ENCODE data around the gene ADAM10.
"Not testable (repeated sequence)": the region's sequence is repeated elsewhere in the genome, so short reads cannot be mapped to it uniquely, and the experiment has no call there.

Gene ADAM10

DNA sequence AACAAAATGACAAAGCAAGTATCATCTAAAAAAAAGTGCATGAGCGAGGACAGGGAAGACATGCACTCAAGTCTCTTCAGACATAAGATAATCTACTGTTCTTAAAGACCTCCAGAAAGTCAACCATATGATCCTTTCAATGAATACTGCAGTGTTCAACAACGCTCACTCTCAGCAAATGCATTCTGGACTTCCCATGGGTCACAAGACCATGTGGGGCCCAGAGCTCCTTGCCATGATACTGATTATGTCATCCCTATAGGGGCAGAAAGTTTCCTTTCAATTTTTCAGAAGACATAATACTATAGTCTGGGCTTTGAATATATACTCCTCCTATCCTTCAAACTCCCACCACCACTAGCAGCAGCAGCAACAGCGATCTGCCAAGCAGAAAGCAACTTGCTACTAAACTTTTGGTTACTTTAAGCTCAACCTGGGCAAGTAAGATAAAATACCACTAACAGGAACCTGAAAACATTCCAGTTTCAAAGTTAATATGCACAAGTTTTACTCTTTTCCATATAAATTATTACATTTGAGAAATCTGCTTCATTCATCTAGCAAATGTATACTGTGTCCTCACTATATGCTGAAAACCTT lies 143.5 kb downstream of the ADAM10 start:
- DNase-seq: no peak

DNA sequence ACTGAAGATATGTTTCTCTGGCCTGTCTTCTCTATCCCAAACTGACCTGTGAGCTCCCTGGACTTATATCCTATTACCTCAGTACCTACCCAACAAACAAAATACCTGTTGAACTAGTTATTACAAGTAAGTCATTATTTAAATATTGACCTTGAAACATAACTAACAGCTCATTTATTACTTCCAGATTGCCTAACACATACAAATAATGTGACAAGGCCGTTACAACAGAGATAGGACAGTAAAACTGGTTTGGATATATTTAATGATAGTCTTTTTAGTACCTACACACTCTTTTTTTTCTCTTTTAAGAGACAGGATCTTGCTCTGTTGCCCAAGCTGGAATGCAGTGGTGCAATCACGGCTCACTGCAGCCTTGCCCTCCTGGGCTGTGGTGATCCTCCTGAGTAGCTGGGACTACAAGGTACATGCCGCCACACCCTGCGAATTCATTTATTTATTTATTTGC lies 145.0 kb downstream of the ADAM10 start:
- no peak for DNase-seq

DNA sequence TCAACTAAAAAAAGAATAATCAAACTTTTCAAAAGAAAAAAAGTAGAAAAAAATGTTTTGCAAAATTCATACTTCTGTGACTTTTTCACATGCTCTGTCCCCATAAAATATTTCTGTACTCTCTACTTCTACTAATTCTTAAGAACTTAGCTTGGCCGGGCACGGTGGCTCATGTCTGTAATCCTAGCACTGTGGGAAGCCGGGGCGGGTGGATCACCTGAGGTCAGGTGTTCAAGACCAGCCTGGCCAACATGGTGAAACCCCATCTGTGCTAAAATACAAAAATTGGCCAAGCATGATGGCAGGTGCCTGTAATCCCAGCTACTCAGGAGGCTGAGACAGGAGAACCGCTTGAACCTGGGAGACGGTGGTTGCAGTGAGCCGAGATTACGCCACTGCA lies 145.6 kb downstream of the ADAM10 start:
- not testable (repeated sequence) for DNase-seq

DNA sequence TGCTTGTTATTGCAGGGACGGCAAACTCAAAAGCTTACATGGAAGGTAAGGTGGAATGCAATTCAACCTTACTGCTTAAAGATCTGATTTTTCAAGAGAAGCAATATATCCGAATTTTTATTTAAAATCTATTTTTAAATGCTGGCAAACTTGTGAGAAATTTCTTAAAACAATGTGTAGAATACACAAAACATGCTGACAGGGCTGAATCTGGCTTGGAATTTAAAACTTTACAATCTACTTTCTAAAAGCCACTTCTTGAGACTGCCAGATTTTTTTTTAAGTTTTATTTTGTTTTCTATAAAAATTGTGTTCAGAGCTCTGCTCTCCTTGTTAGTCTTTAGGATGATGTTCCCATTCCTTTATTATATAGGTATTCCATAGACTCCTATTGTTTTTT lies 146.7 kb downstream of the ADAM10 start:
- no peak for DNase-seq

DNA sequence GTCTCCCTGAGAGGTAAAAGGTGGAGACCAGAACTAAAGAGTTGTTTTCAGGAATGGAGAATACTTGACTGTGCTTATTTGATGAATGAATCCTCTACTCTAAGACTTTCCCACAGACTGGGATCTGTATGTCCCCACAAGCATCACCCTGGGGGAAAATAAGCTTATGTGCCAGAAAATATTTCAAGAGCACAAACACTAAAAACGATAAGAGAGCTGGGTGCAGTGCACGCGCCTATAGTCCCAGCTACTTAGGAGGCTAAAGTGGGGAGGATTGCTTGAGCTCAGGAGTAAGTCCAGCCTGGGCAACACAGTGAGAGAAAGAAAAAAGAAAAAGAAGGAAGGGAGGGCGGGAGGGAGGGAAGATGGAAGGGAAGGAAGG lies 150.7 kb downstream of the ADAM10 start:
- no peak for DNase-seq

DNA sequence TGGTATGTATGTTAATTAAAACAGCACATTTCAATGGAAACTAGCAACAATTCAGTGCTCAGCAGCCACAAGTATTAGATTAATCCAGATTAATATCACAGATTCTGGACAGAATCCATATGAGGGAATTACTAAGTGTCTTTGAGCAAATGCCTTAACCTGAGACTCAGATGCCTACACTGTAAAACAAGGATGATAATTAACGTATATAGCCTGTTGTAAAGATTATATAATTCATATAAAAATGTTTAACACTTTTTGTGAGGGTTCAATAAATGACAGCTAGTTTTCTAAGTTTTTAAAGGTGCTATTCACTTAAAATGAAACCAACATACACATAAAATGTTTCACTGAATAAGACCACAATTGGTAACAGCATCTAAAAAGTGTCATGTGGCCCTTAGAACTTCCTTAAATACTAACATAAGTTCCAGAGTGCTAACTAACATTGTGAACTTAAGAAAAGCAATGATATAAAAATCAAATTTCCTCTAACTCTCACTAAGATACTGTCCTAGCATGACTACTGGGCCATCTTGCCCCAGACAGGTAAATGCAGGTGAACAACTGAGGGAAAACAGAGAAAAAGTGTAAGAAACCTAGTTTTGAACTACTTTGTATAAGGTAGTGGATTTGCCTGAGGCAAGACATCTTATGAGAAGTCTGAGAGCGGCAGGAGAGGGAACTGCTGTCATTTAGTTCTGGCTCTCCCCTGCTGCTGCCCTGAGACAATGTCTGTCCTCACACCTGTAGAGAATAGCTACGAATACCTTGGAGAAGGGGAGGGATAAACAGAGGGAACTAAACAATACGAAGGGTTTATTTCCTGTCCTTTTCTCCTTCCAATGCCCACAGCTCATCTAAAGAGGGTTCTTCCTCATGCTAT lies 151.3 kb downstream of the ADAM10 start:
- DNase-seq: no peak

DNA sequence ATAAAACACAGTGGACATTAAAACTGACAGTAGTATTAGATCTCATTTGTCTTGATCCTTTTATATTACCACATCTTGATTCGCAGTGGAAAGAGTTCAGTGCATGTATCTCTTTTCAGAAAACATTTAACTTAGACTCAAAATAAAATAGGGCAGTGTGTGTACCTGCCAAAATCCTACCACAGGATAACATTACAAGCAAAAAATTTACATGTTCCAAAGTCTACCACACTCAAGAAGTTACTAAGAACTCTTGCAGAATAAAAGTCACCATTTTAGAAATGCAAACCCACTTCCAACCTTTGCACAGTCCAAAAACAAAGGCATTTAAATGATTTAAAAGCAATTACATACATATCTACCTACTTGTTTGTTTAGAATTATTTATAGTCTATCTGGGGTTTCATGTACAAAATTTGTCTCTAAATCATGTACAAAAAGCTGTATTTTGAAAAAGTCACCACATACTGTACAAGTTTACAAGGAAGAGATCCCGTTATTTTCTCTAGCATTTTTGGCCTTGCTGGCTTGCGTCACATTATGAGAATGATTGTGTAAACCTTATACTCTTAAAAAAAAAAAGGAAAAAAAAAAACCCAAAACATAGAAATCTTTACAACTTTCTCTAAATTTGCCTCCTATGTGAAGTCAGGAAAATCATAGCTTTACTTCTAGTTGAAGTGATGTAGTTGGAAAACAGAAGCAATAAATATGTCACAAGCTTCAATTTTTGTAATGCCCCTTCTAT lies 153.8 kb downstream of the ADAM10 start:
- DNase-seq: no peak

DNA sequence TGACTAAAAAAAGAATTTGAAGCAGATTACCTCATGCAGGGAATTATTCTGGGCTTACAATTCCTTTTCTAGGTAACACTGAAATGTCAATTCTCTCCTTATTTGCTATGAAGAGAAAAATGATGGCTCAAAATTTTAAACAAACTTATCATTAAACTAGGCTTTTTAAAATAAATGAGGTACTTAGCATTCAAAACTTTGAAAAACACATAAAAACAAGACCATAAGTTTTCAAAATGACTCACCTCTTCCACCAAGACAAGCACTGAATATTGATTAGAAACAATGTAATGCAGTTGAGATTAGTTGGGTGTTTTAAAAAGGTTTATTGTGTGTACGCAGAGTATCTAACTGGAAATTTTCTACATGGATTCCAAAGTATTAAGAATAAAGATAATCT lies 154.6 kb downstream of the ADAM10 start:
- DNase-seq: no peak

DNA sequence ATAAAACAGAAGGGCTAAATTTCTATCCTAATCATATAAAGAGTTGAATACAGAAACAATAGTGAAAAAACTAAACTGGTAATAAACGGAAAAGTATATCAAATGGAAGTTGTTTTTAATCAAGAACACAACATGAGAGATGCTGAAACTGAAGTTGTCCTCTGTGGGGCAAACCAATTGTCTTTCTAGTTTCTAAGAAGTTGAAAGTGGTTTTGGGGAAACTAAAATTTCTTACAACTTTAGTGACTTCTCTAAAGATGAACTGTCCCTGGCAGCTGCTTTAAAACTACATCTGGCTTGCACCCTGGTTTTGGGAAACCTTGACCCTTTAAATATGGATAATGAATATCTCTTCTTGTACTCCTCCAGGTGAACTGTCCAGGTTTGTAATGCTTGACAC lies 155.6 kb downstream of the ADAM10 start:
- no peak for DNase-seq

DNA sequence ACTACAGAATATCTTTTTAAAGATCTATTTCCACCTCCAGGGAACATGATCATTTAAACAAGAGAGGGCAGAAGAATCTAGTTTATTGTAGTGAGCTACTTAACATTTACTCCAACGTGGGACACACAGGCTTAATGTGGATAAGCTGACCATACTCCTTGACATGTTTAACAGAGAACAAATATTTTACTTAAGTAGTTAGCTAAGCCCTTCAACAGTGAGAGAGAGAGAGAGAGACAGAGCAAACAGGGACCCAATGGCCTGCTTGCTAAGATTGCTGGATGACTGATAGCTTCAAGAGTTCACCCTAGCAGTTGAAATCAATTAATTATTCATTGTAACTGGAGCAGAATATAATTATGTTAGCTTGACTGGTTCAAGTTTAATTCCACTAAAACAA lies 158.6 kb downstream of the ADAM10 start:
- DNase-seq: no peak

DNA sequence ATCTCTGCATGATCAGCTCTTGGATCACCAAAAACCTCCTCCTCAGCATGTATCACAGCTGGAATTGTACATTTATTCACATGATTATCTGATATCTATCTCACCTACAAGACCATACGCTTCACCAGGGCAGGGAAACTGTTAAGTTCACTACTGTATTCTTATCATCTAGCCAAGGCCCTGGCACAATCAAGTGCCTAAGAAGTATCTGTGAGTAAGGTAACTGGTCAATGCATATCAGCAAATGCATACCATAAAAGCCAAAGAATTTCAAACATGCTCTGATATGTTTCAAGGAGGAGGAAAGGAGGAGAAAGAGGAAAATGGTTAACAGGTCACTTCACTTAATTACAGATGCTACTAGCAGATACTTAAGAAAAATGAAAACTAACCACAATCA lies 159.3 kb downstream of the ADAM10 start:
- no peak for DNase-seq

DNA sequence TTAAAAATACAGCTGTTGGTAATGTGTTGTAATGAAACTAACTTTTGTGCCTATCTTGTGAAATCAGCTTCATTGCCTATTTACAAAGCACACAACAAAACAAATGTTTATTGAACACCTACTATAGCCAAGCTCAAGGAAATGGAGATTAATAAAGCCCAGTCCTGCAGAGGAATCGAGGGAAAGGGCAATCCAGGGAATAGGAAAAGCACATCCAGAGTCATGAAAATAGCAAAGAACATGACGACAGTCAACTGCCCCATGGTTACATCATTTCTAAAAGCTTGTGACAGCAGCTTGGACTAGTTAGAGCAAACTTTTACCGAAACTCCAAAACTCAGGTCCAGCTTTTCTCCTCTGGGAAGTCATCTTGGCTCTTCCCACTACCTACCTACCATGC lies 160.5 kb downstream of the ADAM10 start:
- no peak for DNase-seq

DNA sequence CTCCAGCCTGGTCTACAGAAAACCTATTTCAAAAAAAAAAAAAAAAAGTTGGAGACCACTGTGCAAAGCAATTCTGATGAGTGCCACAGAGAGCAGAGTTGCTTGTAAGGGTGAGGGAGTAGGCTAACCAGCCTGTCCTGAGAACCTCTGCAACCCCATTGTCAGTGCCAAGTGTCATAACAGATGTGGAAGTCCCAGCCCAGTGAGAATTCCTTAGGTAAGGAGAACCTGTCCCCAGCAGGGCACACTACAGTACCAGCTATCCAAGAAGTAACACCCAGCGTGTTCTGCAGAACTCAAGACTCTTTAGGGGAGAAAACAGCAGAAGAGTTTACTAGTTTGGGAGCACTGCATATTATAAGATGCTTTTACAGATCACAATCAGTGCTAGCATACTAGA lies 161.4 kb downstream of the ADAM10 start:
- no peak for DNase-seq

DNA sequence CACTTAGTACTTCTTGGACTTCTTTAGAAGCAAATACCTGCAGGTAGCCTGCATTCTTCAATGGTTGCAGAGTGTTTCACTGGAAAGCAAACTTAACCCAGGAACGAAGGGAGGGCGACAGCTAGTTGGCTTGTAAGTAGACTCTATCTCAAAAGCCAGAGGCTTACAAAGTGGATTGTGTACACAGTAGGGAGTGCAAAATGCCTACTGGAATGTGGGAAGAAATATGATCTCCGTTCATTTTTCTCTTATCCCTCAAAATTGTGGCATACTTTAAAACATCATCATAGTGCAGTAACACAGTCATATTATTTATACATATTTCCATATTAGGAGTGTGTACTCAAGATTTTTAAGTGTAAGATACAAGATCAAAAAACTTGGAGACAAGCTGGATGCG lies 162.0 kb downstream of the ADAM10 start:
- DNase-seq: no peak

DNA sequence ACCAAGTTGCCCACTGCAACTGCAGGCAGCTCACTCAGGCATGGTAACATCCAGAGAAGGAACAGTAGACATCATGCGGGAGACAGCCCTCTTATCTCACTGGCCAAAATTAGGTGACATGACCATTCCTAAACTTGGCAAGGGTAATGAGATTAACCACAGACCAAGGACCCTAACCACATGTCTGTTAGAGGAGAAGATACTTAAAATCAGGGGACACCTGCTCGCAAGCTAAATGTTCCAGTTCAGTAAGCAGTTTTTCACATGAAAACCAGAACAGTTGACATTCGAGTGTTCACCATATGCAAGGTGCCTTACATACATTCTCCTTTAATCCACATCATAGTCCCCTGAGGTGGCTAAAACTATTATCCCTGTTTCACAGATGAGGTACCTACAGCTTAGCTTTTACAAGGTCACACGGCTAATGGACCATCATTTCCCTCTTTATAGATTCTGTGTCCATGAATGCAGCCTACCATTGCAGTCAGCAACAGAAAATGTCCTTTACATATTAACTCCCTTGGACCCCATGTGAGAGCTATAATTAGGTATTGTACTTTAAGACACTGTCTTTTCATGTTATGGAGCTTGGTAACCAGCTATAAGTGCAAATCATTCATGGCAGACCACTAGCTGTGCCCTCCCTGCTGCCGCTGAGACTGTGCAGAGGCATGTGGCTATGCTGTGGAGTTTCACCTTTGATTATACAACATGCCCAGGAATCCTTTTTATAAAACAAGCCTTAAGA lies 163.6 kb downstream of the ADAM10 start:
- DNase-seq: no peak

DNA sequence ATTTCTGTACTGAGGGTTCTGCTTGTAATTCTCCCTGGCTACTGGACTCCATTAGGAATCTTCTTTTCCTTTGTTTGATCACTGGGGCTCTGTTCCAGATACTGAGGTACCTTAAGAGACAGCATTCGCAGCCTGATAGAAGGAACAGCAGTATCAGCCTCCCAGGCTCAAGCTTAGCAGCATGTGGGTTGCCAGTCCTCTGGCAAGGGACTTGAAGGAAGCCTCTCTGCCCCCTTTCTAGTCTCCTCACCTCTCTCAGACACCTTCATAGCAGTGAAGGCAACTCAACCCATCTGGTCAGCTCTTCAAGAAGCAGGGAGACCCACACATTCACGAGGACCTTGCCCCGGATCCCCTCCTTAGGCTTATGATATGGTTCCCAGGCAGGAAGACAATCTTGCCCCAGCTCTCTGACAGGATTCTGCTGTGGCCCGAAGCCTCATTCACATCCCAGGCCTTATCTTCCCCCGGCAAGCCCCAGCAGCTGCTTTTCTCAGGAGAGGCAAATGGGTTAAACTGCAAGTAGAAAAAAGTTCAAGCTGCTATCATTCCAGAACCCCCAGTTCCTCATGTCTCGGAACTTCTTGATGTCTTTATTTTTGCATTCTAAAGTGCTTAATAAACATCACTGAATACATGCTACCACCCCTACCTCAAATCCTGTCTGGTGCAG lies 164.6 kb downstream of the ADAM10 start:
- DNase-seq: no peak

DNA sequence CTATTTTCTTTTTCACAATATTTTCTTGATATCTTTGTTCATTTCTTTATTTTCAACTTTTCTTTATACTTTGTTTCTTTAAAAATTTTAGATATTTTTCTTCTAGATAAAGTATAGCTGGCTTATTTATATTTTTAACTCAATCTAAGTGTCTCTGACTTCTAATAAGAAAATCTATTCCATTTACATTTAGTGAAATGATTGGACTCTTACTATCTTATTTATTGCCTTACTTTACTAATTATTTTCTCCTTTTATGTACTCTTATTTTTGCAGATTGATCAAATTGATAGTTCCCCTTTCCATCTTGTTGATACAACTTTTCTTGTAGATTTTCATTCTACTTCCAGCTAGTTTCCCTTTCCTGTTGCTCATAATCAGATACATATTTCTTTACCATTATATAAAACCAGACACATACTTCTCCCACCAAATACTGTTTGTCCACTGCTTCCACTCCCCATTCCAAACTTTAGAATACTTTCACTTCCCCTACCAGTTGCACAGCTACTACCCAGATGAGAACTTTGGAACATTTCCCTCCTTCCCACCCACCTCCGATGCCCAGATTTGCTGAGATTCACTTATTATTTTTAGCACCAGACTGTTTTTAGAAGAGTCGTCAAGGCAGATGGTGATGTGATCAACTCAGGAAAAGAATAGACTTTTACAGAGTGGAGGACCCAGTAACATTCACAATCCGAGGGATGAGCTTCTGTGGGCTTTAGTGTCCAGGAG lies 166.2 kb downstream of the ADAM10 start:
- DNase-seq: no peak

DNA sequence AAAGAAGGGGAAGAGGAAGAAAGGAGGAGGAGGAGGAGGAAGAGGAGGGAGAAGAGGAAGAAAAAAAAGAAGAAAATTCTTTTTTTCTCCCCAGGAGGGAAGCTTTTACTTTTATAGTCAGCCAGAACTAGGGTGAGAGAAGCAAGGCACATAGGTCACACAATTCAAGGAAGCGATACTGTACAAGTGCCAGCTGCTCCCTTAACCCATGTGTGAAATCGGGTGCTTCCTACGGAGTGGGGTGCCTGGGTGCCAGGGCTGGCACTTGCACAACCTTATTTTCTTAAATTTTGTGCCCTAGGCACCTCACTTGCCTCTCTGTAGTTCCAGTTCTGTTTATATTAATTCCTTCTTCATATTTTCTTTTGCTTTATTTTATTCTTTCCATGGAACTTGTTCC lies 167.3 kb downstream of the ADAM10 start:
- DNase-seq: no peak

DNA sequence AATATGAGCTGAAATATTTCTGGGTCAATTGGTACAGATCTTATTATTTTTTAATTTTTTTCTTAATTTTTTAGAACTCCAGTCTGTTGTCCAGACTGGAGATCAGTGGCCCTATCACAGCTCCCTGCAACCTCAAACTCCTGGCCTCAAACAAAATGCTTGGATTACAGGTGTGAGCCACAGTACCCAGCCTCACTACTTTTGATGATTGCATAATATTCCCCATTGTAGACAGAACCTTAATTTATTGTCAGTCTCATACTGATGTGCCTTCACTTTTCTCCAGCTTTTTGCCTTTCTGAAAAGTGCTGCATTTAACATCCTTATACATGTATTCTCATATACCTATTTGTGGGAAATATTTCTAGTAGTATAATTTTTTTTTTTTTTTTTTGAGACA lies 172.8 kb downstream of the ADAM10 start:
- DNase-seq: no peak

DNA sequence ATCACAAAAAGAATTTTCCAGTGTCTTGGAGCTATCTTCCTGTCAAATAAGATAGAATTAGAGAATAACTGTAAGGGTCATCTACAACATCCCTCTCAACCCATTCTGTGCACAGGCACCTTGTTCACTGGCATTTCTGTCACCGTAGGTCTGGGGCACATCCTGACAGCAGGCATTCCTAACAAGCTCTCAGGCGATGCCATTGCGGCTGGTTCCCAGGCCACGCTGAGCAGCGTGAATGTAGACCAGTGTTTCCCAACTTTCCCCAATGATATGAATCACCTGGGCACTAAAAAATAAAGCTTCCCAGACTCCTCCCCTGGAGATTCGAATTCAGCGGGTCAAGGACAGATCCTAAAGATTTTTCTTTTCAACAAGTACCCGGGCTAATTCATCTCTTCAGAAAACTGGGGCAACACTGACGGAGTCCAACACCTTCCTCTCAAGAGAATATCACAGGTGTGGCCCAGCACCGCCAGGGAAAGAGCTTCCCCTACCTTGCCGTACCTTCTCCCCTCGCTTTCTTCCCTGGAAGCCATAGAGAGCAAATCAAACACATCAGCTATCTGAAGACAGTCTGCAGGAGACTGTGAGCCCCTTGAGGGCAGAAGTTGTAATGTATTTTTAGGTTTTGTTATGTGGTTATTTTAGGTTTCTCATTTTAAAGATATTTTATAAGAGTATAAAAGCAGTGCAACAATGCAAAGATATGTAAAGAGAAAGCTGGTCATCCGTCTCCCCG lies 174.3 kb downstream of the ADAM10 start:
- no peak for DNase-seq

DNA sequence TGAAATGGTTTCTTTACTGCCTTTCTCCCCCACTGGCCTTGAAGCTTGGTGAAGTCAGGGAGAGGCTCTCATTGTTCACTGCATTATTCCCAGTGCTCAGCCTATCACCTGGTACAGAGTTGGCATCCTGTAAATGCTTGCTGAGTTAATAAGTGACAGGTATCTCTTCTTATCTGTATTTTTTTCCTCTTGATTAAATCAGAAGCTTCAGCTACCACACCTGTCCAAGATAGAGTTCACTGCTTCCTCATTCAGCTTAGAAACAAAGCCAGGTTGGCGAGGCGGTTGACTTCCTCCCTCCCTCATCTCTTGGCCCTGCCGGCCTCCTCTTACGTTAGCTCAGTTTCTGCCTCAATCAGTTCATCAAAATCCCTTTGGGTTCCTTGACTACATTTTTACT lies 174.9 kb downstream of the ADAM10 start:
- DNase-seq: no peak

Measured in DMS79 (cell line).